Stimulated activated CD8-positive, alpha-beta memory T cell treated with anti-CD3 and anti-CD28 coated beads, Interleukin-12 subunit alpha, Interleukin-12 subunit beta, amount 100 ng/mL, for 24 hours (primary cell): ENCODE measurements around the gene ETDB.
"Not testable (repeated sequence)": the region's sequence is repeated elsewhere in the genome, so short reads cannot be mapped to it uniquely, and the experiment has no call there.

Source experiments
- DNase-seq: peaks from one replicate; pipeline ENCODE4 v3.0.0-alpha.2; 2020; ENCODE audit errors: extremely low read depth

The ETDB gene

DNA sequence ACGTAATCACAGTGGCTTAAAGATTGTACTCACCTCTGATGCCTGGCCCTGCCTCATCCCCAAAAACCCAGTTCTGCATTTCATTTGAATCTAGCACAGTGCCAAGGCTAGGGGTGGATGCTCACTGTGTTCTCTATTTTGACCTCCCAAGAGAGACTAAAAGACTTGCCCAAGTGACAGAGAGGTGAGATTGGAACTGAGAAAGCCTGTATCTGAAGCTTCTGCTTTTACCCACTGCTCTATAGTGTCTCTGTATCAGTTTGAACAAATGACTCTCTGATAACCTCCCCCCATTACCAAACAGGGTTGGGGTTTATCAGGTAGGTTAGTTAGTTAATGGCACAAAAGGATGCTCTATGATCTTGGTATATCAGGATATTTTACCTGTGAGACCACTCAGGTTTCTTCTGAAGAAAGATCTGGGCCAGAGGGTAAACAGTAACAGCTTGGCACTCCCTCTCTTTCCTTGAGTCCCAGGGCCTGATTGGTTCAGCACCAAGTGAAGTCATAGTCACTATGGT lies at the start of gene ETDB:
Gene ETDB, minus strand, starts transcription at position 471 of the 521 bp plus-strand sequence. CDS start 1,265 bp downstream, outside the sequence.
- DNase-seq, result not testable (repeated sequence)

GRCh38 chrX:135169534-135169933 lies 49.2 kb upstream of the ETDB start:
- not testable (repeated sequence) for DNase-seq

- no peak for DNase-seq
Measured at GRCh38 chrX:135168486-135168885, 48.2 kb upstream of the ETDB start.

- not testable (repeated sequence) for DNase-seq
Measured at GRCh38 chrX:135154688-135155087, 34.4 kb upstream of the ETDB start.

DNA sequence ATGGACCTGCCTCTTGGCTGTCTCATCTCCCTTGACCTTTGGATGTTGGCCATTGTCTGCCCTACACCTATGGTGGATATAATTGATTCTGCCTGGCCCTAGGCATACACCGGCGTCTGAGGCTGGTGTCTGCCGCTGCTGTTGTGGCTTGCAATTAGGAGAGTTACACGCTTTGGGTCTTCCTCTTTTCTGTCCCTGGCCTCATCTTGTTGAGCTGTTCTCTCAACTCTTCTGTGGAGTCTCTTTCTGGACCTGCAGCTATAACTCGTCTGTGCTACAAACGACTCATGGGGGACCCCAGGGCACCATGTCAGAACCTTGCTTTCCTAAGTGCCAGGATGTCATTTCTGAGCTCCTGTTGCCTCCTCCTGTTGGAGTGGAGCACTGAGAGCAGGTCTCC lies 5.8 kb upstream of the ETDB start:
- DNase-seq, result not testable (repeated sequence)

GRCh38 chrX:135116064-135116463 lies 4.3 kb downstream of the ETDB start:
- DNase-seq, result not testable (repeated sequence)

- DNase-seq, result no peak
Measured at GRCh38 chrX:135114392-135114791, 5.9 kb downstream of the ETDB start.

DNA sequence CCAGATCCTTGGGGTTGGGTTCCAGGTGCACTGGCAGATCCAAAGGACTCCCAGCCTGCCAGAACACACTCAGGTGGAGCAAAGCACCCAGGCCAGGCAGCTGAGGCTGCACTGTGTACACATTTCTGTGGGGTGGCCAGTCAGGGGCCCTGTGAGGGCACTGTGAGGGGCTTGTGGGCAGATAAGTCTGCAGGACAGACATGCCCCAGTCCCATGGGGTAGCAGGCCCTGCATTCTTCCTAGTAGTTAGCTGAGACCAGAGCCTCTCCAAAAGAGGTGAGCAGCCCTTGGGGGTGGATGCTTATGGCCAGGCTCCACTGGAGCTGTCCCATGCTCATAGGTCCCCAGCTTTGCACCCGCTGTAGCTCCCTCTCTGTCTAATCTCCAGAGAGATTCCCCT lies 7.6 kb downstream of the ETDB start:
- DNase-seq, result no peak

GRCh38 chrX:135112096-135112729 lies 8.1 kb downstream of the ETDB start:
- no peak for DNase-seq

DNA sequence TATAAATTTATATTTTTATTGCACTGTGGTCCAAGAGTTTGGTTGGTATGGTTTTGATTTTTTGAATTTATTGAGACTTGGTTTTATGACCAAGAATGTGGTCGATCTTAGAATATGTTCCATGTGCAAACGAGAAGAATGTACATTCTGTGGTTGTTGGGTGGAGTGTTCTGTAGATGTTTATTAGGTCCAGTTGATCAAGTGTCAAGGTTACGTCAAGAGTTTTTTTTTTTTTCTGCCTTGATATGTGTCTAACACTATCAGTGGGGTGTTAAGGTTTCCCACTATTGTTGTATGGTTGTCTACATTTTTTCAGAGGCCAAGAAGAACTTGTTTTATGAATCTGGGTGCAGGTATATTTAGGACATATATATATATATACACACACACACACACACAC lies 10.8 kb downstream of the ETDB start:
- DNase-seq, result no peak

- no peak for DNase-seq
Measured at GRCh38 chrX:135099493-135099783, 20.9 kb downstream of the ETDB start.

DNA sequence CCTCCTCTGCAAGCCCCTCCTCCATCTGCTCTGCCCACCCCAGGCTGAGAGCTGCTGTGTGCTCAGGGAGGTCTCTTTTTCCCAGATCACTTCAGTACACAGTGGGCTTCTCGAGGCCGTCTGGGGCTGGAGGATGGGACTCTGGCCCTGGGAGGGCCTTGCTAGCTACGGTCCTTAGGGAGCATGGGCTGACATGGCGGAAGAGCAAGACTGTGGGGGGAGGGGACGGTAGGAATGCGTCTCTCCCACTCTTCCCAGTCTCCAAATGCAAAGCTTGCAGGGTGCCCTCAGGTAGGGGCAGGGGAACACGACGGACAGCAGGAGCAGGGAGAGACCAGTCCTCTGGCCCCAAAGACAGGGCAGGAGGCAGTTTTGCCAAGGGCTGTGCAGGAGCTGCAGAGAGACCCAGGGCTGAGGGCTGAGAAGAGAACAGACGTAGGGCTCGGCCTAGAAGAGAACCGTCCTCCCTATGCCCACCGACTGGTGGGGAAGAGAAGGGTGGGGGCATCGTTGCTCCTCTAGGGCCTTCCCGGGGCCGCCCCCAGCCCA lies 23.1 kb downstream of the ETDB start:
- DNase-seq, result not testable (repeated sequence)

GRCh38 chrX:135095715-135096114 lies 24.6 kb downstream of the ETDB start:
- DNase-seq, result no peak

DNA sequence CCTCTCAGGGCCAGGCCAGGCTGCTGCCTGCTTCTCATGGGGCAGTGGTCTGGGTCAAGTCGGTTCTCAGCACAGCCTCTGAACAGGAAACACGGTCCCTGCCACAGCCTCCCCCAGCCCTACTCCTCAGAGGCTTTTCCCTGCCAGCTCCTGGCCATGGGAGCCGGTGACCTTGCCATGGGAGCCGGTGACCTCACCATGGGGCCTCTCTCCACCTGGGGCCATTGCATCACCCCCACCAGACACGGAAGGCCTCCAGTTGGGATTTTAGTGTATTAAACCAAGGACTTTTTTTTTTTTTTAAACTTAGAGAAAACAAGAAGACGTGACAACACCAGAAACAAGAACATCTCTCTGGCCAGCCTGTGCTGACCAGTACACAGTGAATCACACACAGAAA lies 25.6 kb downstream of the ETDB start:
- no peak for DNase-seq

DNA sequence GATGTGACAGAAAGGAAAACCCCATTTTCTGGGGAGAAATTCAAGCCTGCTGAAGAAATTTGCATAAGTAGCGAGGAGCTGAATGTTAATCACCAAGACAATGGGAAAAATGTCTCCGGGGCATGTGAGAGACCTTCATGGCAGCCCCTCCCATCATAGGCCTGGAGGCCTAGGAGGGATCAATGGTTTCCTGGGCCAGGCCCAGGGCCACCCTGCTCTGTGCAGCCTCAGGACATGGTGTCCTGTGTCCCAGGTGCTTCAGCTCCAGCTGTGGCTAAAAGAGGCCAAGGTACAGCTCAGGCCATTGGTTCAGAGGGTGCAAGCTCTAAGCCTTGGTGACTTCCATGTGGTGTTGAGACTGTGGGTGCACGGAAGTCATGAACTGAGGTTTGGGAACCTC lies 31.2 kb downstream of the ETDB start:
- no peak for DNase-seq

GRCh38 chrX:135087867-135088266 lies 32.5 kb downstream of the ETDB start:
- no peak for DNase-seq

GRCh38 chrX:135086197-135086854 lies 34.0 kb downstream of the ETDB start:
- no peak for DNase-seq

DNA sequence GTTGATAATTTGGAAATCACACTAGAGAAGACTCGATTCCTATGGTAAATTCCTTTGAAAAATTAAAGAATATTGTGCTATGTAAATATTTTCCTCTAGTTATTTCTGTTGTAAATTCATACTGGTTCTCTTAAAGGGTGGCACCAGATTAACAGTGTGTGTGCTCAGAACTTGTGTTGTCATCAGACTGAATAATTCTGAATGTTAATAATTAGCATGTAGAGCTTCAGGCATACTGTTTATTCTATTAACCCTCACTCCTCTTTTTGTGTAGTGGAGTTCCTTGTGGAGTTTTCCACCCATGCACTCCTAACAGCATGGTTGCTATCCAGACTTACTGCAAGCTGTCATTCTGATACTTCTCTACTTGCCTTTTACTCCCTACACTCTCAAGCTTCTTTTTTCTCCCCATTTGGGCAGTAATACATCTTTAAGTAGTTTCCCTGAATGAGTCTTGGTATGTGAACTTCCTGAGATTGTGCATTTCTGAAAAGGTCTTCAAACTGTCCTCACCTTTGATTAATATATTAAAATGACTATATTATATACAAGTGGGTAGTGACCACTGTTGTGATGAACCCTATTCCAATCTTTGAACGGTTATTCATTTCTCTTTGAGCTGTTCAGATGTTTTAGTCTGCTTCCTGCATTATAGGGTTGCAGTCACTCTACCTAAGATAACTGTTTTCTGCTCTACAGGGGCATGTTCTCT lies 38.5 kb downstream of the ETDB start:
- DNase-seq, result no peak
